ENCODE measurements around the gene RAPGEF6.
"Not testable (repeated sequence)": the region's sequence is repeated elsewhere in the genome, so short reads cannot be mapped to it uniquely, and the experiment has no call there.

The RAPGEF6 gene

GRCh38 chr5:131488463-131488862 lies 146.6 kb downstream of the RAPGEF6 start:
- POLR2A ChIA-PET: no interaction called here
- peaks cover 3 to 35% of the 10 kb centered on the region in 2 experiments for H3K36me3 ChIP-seq (ENCODE audit: control insufficient read depth in 2 of 2, insufficient read depth in 1 of 2, low read length in 2 of 2)
- CTCF ChIA-PET: interaction anchor here (0.6 kb wide), 1 partner anchor 10 kb away, joined by 3 read pairs; no protein-coding TSS in a partner anchor

GRCh38 chr5:131487371-131487770 lies 147.7 kb downstream of the RAPGEF6 start:
- H3K27ac ChIP-seq (ENCODE audit: extremely low read depth, low read depth, low read length); H3K4me3 ChIP-seq (ENCODE audit: low read depth, low read length); POLR2A ChIA-PET; H3K4me1 ChIP-seq (ENCODE audit: control insufficient read depth, insufficient read depth, low read length); CTCF ChIA-PET; H3K9me3 ChIP-seq (ENCODE audit: control insufficient read depth, insufficient read depth, low read depth, low read length): not testable (repeated sequence)
- H3K36me3 ChIP-seq (ENCODE audit: control insufficient read depth in 2 of 2, insufficient read depth in 1 of 2, low read length in 2 of 2): peaks cover 5 to 33% of the 10 kb centered on the region in 2 experiments

More at GRCh38 chr5:131488463-131488862, 146.6 kb downstream of the RAPGEF6 start:
- H3K27ac ChIP-seq (ENCODE audit: extremely low read depth, low read depth, low read length): no peak overlapping the region
- TF ChIP-seq ZNF548 (tag by site-specific recombination; IDR thresholded peaks at IDR 0.05): no peak
- TF ChIP-seq KLF9 (tag by site-specific recombination; IDR thresholded peaks at IDR 0.05; ENCODE audit: low read depth): no peak
- no peak for TF ChIP-seq ZNF624 (tag by site-specific recombination; IDR thresholded peaks at IDR 0.05)
- TF ChIP-seq ZEB2 (tag by site-specific recombination; IDR thresholded peaks at IDR 0.05): no peak
- TF ChIP-seq ZNF529 (tag by site-specific recombination; IDR thresholded peaks at IDR 0.05; ENCODE audit: insufficient replicate concordance): no peak
- no peak for TF ChIP-seq ZNF426 (tag by site-specific recombination; IDR thresholded peaks at IDR 0.05)
- no peak for TF ChIP-seq ZBTB26 (tag by site-specific recombination; optimal IDR thresholded peaks at IDR 0.05)
- TF ChIP-seq ZNF629 (tag by site-specific recombination; IDR thresholded peaks at IDR 0.05): no peak
- TF ChIP-seq ZNF391 (tag by site-specific recombination; IDR thresholded peaks at IDR 0.05; ENCODE audit: borderline replicate concordance, low read depth): no peak
- no peak for TF ChIP-seq ZNF23 (tag by site-specific recombination; IDR thresholded peaks at IDR 0.05; ENCODE audit: borderline replicate concordance)
- TF ChIP-seq HOXD13 (CRISPR knock-in tag; IDR thresholded peaks at IDR 0.05; ENCODE audit: borderline replicate concordance): no peak
- no peak for TF ChIP-seq ZBTB48 (tag by site-specific recombination; IDR thresholded peaks at IDR 0.05)
- TF ChIP-seq ZFP3 (tag by site-specific recombination; IDR thresholded peaks at IDR 0.05; ENCODE audit: low read depth): no peak
- no peak for TF ChIP-seq ZNF843 (tag by site-specific recombination; IDR thresholded peaks at IDR 0.05)
- no peak for TF ChIP-seq TCF7L2 (IDR thresholded peaks at IDR 0.05; ENCODE audit: borderline replicate concordance, low read depth, low read length)
- no peak for TF ChIP-seq ZNF530 (tag by site-specific recombination; IDR thresholded peaks at IDR 0.05; ENCODE audit: low read depth)
- TF ChIP-seq ZNF121 (tag by site-specific recombination; IDR thresholded peaks at IDR 0.05): no peak
- no peak for TF ChIP-seq ZNF169 (tag by site-specific recombination; IDR thresholded peaks at IDR 0.05)
- H3K4me1 ChIP-seq (ENCODE audit: control insufficient read depth, insufficient read depth, low read length): 0 out of 2 replicates have a peak, but pooled peaks cover 3% of the 10 kb centered on the region
- H3K9me3 ChIP-seq (ENCODE audit: control insufficient read depth, insufficient read depth, low read depth, low read length): no peaks in the 10 kb centered on the region
- H3K4me3 ChIP-seq (ENCODE audit: low read depth, low read length): no peak overlapping the region

GRCh38 chr5:131482617-131483016 lies 152.4 kb downstream of the RAPGEF6 start:
- POLR2A ChIA-PET: no interaction called here
- CTCF ChIA-PET: interaction anchor here (1.0 kb wide), 1 partner anchor 107 kb away, joined by 3 read pairs; no protein-coding TSS in a partner anchor
- Histone ChIP-seq H3K9me3 (ENCODE audit: control insufficient read depth, insufficient read depth, low read depth, low read length) (no peaks in the 10 kb centered on the region), H3K4me3 (ENCODE audit: low read depth, low read length) (no peak overlapping the region), H3K27ac (ENCODE audit: extremely low read depth, low read depth, low read length) (no peak overlapping the region), H3K4me1 (ENCODE audit: control insufficient read depth, insufficient read depth, low read length) (peaks cover 9% of the 10 kb centered on the region), H3K36me3 (ENCODE audit: control insufficient read depth in 2 of 2, insufficient read depth in 1 of 2, low read length in 2 of 2) (peaks cover 11 to 13% of the 10 kb centered on the region in 2 experiments; a peak in 2 of 3 replicates)
- TF ChIP-seq ZNF670 (tag by site-specific recombination; IDR thresholded peaks at IDR 0.05; ENCODE audit: low read depth) (no peak), ZNF518A (tag by site-specific recombination; conservative IDR thresholded peaks at IDR 0.05; ENCODE audit: low read depth) (no peak), ZNF654 (tag by site-specific recombination; IDR thresholded peaks at IDR 0.05; ENCODE audit: low read depth) (no peak), RBAK (tag by site-specific recombination; IDR thresholded peaks at IDR 0.05) (no peak), KLF8 (tag by site-specific recombination; IDR thresholded peaks at IDR 0.05) (no peak)

Measured in HEK293 (cell line).